ENCODE measurements around the gene RPS6KB2.
"Not testable (repeated sequence)": the region's sequence is repeated elsewhere in the genome, so short reads cannot be mapped to it uniquely, and the experiment has no call there.

Gene RPS6KB2

GRCh38 chr11:67469508-67469811, 41.2 kb downstream of the RPS6KB2 start:
- no peaks in the 10 kb centered on the region for H3K27me3 ChIP-seq (ENCODE audit: control insufficient read depth in 1 of 2, insufficient read depth in 2 of 2, low read length in 2 of 2)
- no peaks in the 10 kb centered on the region for H3K36me3 ChIP-seq (ENCODE audit: insufficient read depth, low read length)
- H3K27ac ChIP-seq (ENCODE audit: low read depth, low read length) = peak overlapping the region; percentile 93
- peak overlapping the region; percentile 37 for H3K9ac ChIP-seq (ENCODE audit: low read length)
- peaks cover 25% of the 10 kb centered on the region for H3K4me1 ChIP-seq (ENCODE audit: insufficient read depth, low read length)
- H3K4me3 ChIP-seq (ENCODE audit: low read depth in 1 of 2, low read length in 2 of 2) = peak overlapping the region; percentile 57 to 84
- H3K9me3 ChIP-seq (ENCODE audit: low read length) = no peaks in the 10 kb centered on the region

- H3K27ac ChIP-seq (ENCODE audit: low read depth, low read length) = no peak overlapping the region
- no peaks in the 10 kb centered on the region for H3K9me3 ChIP-seq (ENCODE audit: low read length)
- H3K4me3 ChIP-seq (ENCODE audit: low read depth in 1 of 2, low read length in 2 of 2) = no peak overlapping the region
- no peaks in the 10 kb centered on the region for H3K27me3 ChIP-seq (ENCODE audit: control insufficient read depth in 1 of 2, insufficient read depth in 2 of 2, low read length in 2 of 2)
- no peak overlapping the region for H3K9ac ChIP-seq (ENCODE audit: low read length)
- peaks cover 20% of the 10 kb centered on the region for H3K4me1 ChIP-seq (ENCODE audit: insufficient read depth, low read length)
- no peaks in the 10 kb centered on the region for H3K36me3 ChIP-seq (ENCODE audit: insufficient read depth, low read length)
Observed at GRCh38 chr11:67470337-67471002, 42.2 kb downstream of the RPS6KB2 start.

DNA sequence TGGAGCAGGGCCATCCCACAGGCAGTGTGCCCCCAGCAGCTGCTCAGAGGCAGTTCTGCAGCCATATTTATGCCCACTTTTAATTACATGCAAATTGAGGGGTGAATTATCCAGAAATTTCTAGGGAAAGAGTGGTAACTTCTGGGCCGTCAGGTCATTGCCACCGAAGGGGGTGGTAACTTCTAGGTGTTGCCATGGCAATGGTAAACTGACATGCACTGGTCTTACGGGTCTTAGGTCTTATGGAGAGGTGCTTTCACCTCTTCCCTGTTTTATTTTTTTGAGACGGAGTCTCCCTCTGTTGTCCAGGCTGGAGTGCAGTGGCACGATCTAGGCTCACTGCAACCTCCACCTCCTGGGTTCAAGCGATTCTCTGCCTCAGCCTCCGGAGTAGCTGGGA, 44.6 kb downstream of the RPS6KB2 start:
- Histone ChIP-seq H3K27me3 (ENCODE audit: control insufficient read depth in 1 of 2, insufficient read depth in 2 of 2, low read length in 2 of 2) (no peaks in the 10 kb centered on the region), H3K27ac (ENCODE audit: low read depth, low read length) (no peak overlapping the region), H3K36me3 (ENCODE audit: insufficient read depth, low read length) (no peaks in the 10 kb centered on the region), H3K9ac (ENCODE audit: low read length) (no peak overlapping the region), H3K9me3 (ENCODE audit: low read length) (no peaks in the 10 kb centered on the region), H3K4me1 (ENCODE audit: insufficient read depth, low read length) (peaks cover 6% of the 10 kb centered on the region), H3K4me3 (ENCODE audit: low read depth in 1 of 2, low read length in 2 of 2) (no peak overlapping the region)

- H3K9me3 ChIP-seq (ENCODE audit: low read length); H3K4me1 ChIP-seq (ENCODE audit: insufficient read depth, low read length); H3K36me3 ChIP-seq (ENCODE audit: insufficient read depth, low read length); H3K9ac ChIP-seq (ENCODE audit: low read length); H3K27ac ChIP-seq (ENCODE audit: low read depth, low read length); H3K27me3 ChIP-seq (ENCODE audit: control insufficient read depth in 1 of 2, insufficient read depth in 2 of 2, low read length in 2 of 2); H3K4me3 ChIP-seq (ENCODE audit: low read depth in 1 of 2, low read length in 2 of 2): not testable (repeated sequence)
Observed at GRCh38 chr11:67476692-67477091, 48.4 kb downstream of the RPS6KB2 start.

GRCh38 chr11:67477344-67478050, 49.2 kb downstream of the RPS6KB2 start:
- H3K27me3 ChIP-seq (ENCODE audit: control insufficient read depth in 1 of 2, insufficient read depth in 2 of 2, low read length in 2 of 2); H3K4me1 ChIP-seq (ENCODE audit: insufficient read depth, low read length); H3K4me3 ChIP-seq (ENCODE audit: low read depth in 1 of 2, low read length in 2 of 2); H3K27ac ChIP-seq (ENCODE audit: low read depth, low read length); H3K9me3 ChIP-seq (ENCODE audit: low read length); H3K9ac ChIP-seq (ENCODE audit: low read length); H3K36me3 ChIP-seq (ENCODE audit: insufficient read depth, low read length): not testable (repeated sequence)

GRCh38 chr11:67482275-67482826, 54.1 kb downstream of the RPS6KB2 start:
- no peaks in the 10 kb centered on the region for H3K27me3 ChIP-seq (ENCODE audit: control insufficient read depth in 1 of 2, insufficient read depth in 2 of 2, low read length in 2 of 2)
- peak overlapping the region; percentile 71 for H3K27ac ChIP-seq (ENCODE audit: low read depth, low read length)
- H3K9ac ChIP-seq (ENCODE audit: low read length) = no peak overlapping the region
- no peaks in the 10 kb centered on the region for H3K36me3 ChIP-seq (ENCODE audit: insufficient read depth, low read length)
- H3K4me3 ChIP-seq (ENCODE audit: low read depth in 1 of 2, low read length in 2 of 2) = peak overlapping the region; percentile 30 to 71
- H3K9me3 ChIP-seq (ENCODE audit: low read length) = no peaks in the 10 kb centered on the region
- H3K4me1 ChIP-seq (ENCODE audit: insufficient read depth, low read length) = peaks cover 21% of the 10 kb centered on the region

GRCh38 chr11:67482827-67483798, 54.8 kb downstream of the RPS6KB2 start, which contains the start of gene AIP:
TSS of gene AIP (plus strand) at chr11:67483026. CDS start at chr11:67483159, 133 bp downstream.
- Histone ChIP-seq H3K4me3 (ENCODE audit: low read depth in 1 of 2, low read length in 2 of 2) (peak within 1 kb of the TSS; percentile 30 to 71), H3K9me3 (ENCODE audit: low read length) (no peaks in the 10 kb centered on the region), H3K36me3 (ENCODE audit: insufficient read depth, low read length) (peaks cover 7% of the 10 kb centered on the region), H3K27me3 (ENCODE audit: control insufficient read depth in 1 of 2, insufficient read depth in 2 of 2, low read length in 2 of 2) (no peaks in the 10 kb centered on the region), H3K4me1 (ENCODE audit: insufficient read depth, low read length) (peaks cover 21% of the 10 kb centered on the region), H3K9ac (ENCODE audit: low read length) (no peak within 1 kb of the TSS), H3K27ac (ENCODE audit: low read depth, low read length) (peak within 1 kb of the TSS; percentile 71)

DNA sequence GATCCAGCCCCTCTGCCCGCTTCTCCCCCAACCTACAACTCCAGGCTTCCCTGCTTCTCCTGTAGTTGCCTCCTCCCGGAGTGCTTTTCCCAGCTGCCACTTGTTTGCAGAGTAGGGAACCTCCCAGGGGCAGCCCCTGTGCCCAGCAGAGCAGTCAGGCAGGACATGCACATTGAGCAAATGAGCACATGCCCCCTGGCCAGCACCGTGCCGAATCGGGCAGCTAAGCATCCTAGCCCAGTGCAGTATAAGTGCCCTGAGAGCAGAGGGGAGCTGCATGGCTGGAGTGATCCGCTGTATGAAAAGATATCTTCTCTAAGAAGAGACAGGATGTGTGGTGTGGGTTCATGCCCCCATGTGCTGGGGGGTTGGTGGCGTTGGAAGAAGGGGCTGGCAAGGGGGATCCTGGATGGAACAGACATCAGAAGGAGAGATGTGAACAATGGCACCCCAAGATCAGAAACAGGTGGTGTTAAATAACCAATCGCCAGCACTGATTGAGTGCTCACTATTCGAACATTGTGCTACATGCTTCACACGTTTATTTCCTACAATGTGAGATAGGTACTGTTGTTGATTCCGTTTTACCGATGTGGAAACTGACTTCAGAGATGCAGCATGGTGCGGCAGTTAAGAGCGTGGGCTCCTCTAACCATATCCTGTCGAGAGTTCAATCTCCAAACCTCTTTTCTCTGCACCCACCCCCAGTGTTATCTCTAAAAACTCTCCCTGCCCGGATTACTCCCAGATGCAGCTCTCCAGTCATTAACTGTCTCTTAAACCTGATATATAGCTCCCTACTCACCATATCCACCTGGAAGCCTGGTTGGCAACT, 55.8 kb downstream of the RPS6KB2 start:
- H3K4me3 ChIP-seq (ENCODE audit: low read depth in 1 of 2, low read length in 2 of 2) = peak overlapping the region; percentile 30 to 71
- peaks cover 8% of the 10 kb centered on the region for H3K36me3 ChIP-seq (ENCODE audit: insufficient read depth, low read length)
- H3K27me3 ChIP-seq (ENCODE audit: control insufficient read depth in 1 of 2, insufficient read depth in 2 of 2, low read length in 2 of 2) = no peaks in the 10 kb centered on the region
- no peak overlapping the region for H3K27ac ChIP-seq (ENCODE audit: low read depth, low read length)
- H3K9me3 ChIP-seq (ENCODE audit: low read length) = no peaks in the 10 kb centered on the region
- peaks cover 21% of the 10 kb centered on the region for H3K4me1 ChIP-seq (ENCODE audit: insufficient read depth, low read length)
- H3K9ac ChIP-seq (ENCODE audit: low read length) = no peak overlapping the region

GRCh38 chr11:67484847-67485311, 56.6 kb downstream of the RPS6KB2 start:
- Histone ChIP-seq H3K4me1 (ENCODE audit: insufficient read depth, low read length) (peaks cover 21% of the 10 kb centered on the region), H3K9ac (ENCODE audit: low read length) (no peak overlapping the region), H3K27me3 (ENCODE audit: control insufficient read depth in 1 of 2, insufficient read depth in 2 of 2, low read length in 2 of 2) (no peaks in the 10 kb centered on the region), H3K4me3 (ENCODE audit: low read depth in 1 of 2, low read length in 2 of 2) (no peak overlapping the region), H3K36me3 (ENCODE audit: insufficient read depth, low read length) (peaks cover 12% of the 10 kb centered on the region), H3K9me3 (ENCODE audit: low read length) (no peaks in the 10 kb centered on the region), H3K27ac (ENCODE audit: low read depth, low read length) (no peak overlapping the region)
